ENCODE measurements around the gene SNX25.

DNA sequence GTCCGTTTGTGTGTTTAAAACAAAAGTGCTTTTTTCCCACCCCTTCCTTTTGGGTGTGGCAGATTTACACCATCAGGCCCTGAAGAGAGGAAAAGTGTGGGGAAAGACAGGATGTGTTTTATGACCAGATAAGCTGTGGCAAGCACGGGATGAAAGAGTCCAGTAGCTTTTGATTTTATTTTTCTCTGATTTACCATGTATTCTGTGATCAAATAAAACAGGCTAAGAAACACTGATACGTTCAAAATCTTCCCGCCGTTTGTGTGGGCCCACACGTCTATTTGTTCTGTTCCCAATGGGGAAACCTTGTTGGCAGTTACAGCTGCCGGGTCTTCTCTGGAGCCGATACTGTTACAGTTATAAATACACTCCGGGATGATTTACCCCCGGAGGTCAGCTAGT is 175.5 kb downstream of the SNX25 start:
- TF ChIP-seq, protein P1, sequence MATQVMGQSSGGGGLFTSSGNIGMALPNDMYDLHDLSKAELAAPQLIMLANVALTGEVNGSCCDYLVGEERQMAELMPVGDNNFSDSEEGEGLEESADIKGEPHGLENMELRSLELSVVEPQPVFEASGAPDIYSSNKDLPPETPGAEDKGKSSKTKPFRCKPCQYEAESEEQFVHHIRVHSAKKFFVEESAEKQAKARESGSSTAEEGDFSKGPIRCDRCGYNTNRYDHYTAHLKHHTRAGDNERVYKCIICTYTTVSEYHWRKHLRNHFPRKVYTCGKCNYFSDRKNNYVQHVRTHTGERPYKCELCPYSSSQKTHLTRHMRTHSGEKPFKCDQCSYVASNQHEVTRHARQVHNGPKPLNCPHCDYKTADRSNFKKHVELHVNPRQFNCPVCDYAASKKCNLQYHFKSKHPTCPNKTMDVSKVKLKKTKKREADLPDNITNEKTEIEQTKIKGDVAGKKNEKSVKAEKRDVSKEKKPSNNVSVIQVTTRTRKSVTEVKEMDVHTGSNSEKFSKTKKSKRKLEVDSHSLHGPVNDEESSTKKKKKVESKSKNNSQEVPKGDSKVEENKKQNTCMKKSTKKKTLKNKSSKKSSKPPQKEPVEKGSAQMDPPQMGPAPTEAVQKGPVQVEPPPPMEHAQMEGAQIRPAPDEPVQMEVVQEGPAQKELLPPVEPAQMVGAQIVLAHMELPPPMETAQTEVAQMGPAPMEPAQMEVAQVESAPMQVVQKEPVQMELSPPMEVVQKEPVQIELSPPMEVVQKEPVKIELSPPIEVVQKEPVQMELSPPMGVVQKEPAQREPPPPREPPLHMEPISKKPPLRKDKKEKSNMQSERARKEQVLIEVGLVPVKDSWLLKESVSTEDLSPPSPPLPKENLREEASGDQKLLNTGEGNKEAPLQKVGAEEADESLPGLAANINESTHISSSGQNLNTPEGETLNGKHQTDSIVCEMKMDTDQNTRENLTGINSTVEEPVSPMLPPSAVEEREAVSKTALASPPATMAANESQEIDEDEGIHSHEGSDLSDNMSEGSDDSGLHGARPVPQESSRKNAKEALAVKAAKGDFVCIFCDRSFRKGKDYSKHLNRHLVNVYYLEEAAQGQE (tag by site-specific recombination; IDR thresholded peaks at IDR 0.05), result no peak
- TF ChIP-seq ZBTB1 (tag by site-specific recombination; IDR thresholded peaks at IDR 0.05) (no peak), SALL2 (tag by site-specific recombination; IDR thresholded peaks at IDR 0.05; ENCODE audit: borderline replicate concordance) (no peak)
- TF ChIP-seq, protein P2, sequence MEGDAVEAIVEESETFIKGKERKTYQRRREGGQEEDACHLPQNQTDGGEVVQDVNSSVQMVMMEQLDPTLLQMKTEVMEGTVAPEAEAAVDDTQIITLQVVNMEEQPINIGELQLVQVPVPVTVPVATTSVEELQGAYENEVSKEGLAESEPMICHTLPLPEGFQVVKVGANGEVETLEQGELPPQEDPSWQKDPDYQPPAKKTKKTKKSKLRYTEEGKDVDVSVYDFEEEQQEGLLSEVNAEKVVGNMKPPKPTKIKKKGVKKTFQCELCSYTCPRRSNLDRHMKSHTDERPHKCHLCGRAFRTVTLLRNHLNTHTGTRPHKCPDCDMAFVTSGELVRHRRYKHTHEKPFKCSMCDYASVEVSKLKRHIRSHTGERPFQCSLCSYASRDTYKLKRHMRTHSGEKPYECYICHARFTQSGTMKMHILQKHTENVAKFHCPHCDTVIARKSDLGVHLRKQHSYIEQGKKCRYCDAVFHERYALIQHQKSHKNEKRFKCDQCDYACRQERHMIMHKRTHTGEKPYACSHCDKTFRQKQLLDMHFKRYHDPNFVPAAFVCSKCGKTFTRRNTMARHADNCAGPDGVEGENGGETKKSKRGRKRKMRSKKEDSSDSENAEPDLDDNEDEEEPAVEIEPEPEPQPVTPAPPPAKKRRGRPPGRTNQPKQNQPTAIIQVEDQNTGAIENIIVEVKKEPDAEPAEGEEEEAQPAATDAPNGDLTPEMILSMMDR (tag by site-specific recombination; IDR thresholded peaks at IDR 0.05), result no peak
